Measurements from ENCODE around the gene ATP1A4.

ATP1A4 gene

GRCh38 chr1:160207771-160208556 lies 56.6 kb downstream of the ATP1A4 start:
- in situ Hi-C loops (cut with HindIII; ENCODE audit: low sequenced_read_pairs) = no loop called here
- H3K4me3 ChIP-seq (ENCODE audit: low read depth, low read length) = no peak overlapping the region
- TF ChIP-seq CTCF (IDR thresholded peaks at IDR 0.05; ENCODE audit: low read depth, low read length, missing control alignments) = no peak
- DNase-seq (ENCODE audit: low read depth) = no peak

GRCh38 chr1:160208557-160209320 lies 57.3 kb downstream of the ATP1A4 start:
- in situ Hi-C loops (cut with HindIII; ENCODE audit: low sequenced_read_pairs) = no loop called here
- H3K4me3 ChIP-seq (ENCODE audit: low read depth, low read length) = no peak overlapping the region
- DNase-seq (ENCODE audit: low read depth) = no peak
- TF ChIP-seq CTCF (IDR thresholded peaks at IDR 0.05; ENCODE audit: low read depth, low read length, missing control alignments) = no peak

GRCh38 chr1:160209321-160210046 lies 58.1 kb downstream of the ATP1A4 start:
- no peak for DNase-seq (ENCODE audit: low read depth)
- TF ChIP-seq CTCF (IDR thresholded peaks at IDR 0.05; ENCODE audit: low read depth, low read length, missing control alignments) = no peak
- in situ Hi-C loops (cut with HindIII; ENCODE audit: low sequenced_read_pairs) = no loop called here
- no peak overlapping the region for H3K4me3 ChIP-seq (ENCODE audit: low read depth, low read length)

- TF ChIP-seq CTCF (IDR thresholded peaks at IDR 0.05; ENCODE audit: low read depth, low read length, missing control alignments) = no peak
- in situ Hi-C loops (cut with HindIII; ENCODE audit: low sequenced_read_pairs) = no loop called here
- H3K4me3 ChIP-seq (ENCODE audit: low read depth, low read length) = no peak overlapping the region
- no peak for DNase-seq (ENCODE audit: low read depth)
Measured at GRCh38 chr1:160210561-160210960, 59.2 kb downstream of the ATP1A4 start.

GRCh38 chr1:160211046-160211790 lies 59.8 kb downstream of the ATP1A4 start:
- no peak for TF ChIP-seq CTCF (IDR thresholded peaks at IDR 0.05; ENCODE audit: low read depth, low read length, missing control alignments)
- in situ Hi-C loops (cut with HindIII; ENCODE audit: low sequenced_read_pairs) = no loop called here
- no peak for DNase-seq (ENCODE audit: low read depth)
- H3K4me3 ChIP-seq (ENCODE audit: low read depth, low read length) = no peak overlapping the region

Data from astrocyte of the cerebellum (primary cell).